WI38 (cell line): Measurements from ENCODE around the gene RNF4.

Experiments used
- H3K4me3 ChIP-seq: 2 replicates; pipeline ENCODE4 v1.5.1; 2011; ENCODE audit warnings: low read depth, mild to moderate bottlenecking, control low read depth, low read length
- CTCF ChIP-seq: IDR thresholded peaks from 2 replicates; pipeline ENCODE4 v1.5.1; 2012; ENCODE audit warnings: low read depth, mild to moderate bottlenecking, control low read depth, low read length

The RNF4 gene

GRCh38 chr4:2478229-2478628 is 9.3 kb downstream of the RNF4 start:
- TF ChIP-seq CTCF = no peak
- no peak overlapping the region for H3K4me3 ChIP-seq

- no peak overlapping the region for H3K4me3 ChIP-seq
Observed at GRCh38 chr4:2480649-2481048, 11.7 kb downstream of the RNF4 start.

GRCh38 chr4:2482192-2482591 is 13.3 kb downstream of the RNF4 start:
- TF ChIP-seq CTCF = no peak
- no peak overlapping the region for H3K4me3 ChIP-seq

More at GRCh38 chr4:2480649-2481048, 11.7 kb downstream of the RNF4 start:
- no peak for TF ChIP-seq CTCF

GRCh38 chr4:2482693-2483092 is 13.8 kb downstream of the RNF4 start:
- TF ChIP-seq CTCF = no peak
- no peak overlapping the region for H3K4me3 ChIP-seq

GRCh38 chr4:2483237-2483636 is 14.3 kb downstream of the RNF4 start:
- TF ChIP-seq CTCF = no peak
- H3K4me3 ChIP-seq = no peak overlapping the region

GRCh38 chr4:2484185-2484584 is 15.3 kb downstream of the RNF4 start:
- H3K4me3 ChIP-seq = no peak overlapping the region
- no peak for TF ChIP-seq CTCF

GRCh38 chr4:2484993-2485392 is 16.1 kb downstream of the RNF4 start:
- no peak for TF ChIP-seq CTCF
- no peak overlapping the region for H3K4me3 ChIP-seq

- H3K4me3 ChIP-seq = no peak overlapping the region
- TF ChIP-seq CTCF = no peak
Observed at GRCh38 chr4:2485956-2486355, 17.1 kb downstream of the RNF4 start.
